GM21528 (cell line): Measurements from ENCODE around the gene HDAC10.
"Not testable (repeated sequence)": the region's sequence is repeated elsewhere in the genome, so short reads cannot be mapped to it uniquely, and the experiment has no call there.

Experiments used
- ATAC-seq: cut with Tn5 transposase; IDR thresholded peaks from one replicate; pipeline ENCODE4 v1.9.1; 2021; ENCODE audit warnings: mild to moderate bottlenecking, moderate library complexity; ENCODE audit not compliant: unreplicated experiment, low FRiP score

Gene HDAC10

GRCh38 chr22:50286275-50286674, 35.2 kb upstream of the HDAC10 start:
- ATAC-seq, result no peak

DNA sequence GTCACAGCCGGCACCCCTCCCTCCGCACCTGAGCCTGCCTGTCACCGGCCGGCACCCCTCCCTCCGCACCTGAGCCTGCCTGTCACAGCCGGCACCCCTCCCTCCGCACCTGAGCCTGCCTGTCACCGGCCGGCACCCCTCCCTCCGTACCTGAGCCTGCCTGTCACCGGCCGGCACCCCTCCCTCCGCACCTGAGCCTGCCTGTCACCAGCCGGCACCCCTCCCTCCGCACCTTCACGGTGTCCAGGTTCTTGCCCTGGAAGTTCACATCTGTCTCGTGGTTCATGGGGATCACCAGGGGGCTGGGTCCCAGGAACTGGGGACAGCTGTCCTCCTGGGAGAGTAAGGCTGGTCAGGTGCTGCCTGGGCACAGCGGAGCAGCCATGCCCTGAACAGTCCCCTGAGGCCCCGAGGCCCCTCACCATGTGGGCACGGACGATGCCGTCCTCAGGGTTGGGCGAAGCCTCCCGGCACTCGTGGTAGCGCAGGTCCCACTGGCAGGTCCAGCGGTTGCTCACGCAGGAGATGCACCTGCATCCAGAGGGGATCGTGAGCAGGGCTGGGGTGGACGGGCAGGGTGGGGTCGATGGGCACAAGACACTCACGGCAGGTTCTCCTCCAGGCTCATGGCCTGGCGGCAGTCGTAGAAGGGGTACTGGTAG, 34.6 kb upstream of the HDAC10 start:
- no peak for ATAC-seq

- no peak for ATAC-seq
These were observed 33.4 kb upstream of the HDAC10 start for GRCh38 chr22:50284479-50284878.

DNA sequence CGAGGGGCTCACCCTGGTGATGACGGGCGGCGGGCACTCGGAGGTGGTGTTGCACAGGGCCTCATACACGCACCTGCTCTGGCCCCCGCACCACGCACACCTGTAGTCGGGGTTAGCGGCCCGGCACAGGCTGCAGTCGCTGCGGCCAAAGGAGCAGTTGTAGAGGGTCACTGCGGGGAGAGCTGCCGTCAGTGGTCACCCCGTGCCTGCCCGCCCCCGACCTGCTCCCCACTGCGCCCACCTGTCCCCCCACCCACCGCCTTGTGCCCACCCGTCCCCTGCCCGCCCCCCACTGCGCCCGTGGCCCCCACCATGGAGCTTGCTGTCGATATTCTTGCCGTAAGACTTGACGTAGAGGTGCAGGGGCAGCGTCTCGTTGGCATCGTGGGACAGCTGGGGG, 32.8 kb upstream of the HDAC10 start:
- no peak for ATAC-seq

DNA sequence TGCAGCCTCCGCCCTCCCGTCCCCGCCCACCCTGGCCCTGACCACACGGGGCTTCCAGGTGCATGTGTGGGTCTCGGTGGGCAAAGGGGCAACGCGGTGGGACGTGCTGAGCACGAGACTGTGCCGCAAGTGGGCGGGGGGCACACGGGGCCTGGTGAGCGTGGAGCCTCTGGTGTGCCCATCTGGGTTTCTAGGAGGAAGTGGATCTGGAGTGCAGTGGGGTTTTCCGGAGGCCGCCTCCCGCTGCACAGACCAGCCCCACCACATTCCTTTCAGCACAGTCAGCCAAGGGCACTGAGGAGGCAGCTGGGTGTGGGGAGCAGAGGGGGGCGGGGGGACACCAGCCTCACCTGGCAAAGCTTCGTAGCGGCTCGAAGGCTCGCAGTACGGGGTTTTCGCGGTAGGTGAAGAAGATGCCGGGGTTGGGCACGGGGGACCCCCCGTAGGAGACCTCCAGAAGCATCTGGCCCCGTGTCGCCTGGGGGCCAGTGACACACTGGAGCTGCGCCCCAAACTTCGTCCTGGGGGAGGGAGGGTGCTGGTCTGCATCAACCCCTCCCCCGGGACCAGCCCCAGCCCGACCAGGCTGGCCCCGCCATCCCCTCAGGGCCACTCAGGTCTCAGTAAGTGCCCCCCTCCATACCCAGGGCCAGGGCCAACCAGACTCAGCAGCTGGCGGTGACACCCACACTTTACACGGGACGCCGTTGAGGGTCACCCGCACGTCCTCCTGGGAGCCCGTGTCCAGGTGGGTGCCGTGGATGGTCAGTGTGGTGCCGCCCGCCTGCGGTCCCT, 31.5 kb upstream of the HDAC10 start:
- no peak for ATAC-seq

GRCh38 chr22:50281957-50282356, 30.9 kb upstream of the HDAC10 start:
- no peak for ATAC-seq

DNA sequence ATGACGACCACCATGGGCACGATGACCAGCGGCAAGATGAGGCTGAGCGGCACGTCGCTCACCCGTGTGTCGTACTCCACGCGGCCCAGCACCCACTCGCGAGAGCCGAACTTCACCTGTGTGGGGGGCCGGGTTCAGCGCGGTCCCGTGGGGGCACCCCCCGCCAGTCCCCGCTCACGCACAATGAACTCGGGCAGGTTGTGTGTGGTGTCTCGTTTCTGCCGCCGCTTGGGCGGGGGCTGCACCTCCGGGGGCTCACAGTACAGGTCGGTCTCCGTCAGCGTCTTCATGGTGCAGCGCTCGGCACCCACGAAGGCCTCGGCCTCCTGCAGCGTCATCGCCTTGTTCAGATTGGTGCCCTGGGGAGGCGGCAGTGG, 30.3 kb upstream of the HDAC10 start:
- ATAC-seq, result no peak

DNA sequence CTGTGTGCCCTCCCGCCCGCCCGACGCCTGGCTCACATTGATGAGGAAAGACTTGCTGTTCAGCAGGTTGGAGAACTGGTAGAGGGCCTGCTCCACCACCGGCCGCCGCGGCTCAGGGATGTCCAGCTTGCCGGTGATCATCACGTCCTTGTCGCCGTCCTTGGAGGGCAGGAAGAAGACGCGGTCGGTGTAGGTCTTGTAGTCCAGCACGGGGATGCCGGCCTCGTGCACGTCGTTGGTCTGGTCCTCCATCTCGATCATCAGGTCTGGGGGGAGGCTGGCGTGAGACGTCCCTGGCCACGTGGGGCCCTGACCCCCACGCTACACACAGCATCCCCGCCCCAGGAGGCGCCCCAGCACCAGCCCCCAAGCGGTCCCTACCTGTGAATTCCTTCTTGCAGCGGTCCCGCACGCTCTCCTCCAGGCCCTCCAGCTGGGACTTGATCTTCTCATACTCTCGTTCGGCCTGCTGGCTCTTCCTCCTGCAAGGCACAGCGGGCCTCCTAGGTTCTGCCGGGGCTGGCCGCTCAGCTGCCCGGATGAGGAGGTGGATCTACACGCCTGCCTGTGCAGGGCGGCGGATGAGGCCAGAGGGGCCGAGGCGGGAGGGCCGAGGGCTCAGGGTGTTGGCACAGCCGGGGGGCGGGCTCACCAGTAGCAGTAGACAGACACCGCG, 29.8 kb upstream of the HDAC10 start:
- no peak for ATAC-seq

DNA sequence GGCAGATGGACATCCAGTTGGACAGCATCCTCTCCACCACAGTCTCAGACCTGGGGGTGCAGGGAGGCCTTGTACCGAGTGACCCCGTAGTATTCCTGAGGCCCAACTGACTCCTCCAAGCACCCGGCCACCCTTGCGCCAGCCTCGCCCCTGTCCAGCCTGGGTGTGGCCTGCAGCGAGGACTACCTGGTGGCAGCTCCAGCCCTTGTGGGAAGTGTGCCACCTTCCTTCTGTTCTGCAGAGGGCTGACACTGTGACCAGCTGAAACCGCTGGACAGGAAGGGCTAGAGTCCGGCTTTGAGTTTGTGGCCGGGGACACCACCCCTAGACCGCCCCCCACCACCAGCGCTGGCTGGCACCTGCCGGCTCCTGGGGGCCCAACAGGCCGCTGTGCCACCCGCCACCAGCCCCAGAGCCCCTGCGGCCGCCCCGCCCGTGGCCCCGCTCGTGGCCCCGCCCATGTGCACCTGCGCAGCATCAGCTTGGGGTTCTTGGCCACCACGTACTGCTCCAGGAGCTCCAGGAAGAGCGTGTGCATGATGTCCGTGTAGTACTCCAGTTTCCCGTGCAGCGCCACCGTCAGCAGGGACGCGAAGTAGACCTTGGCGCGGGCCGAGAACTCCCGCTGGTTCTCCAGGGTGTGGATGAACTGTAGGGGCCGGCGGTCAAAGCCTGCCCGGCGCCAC, 29.1 kb upstream of the HDAC10 start:
- no peak for ATAC-seq

DNA sequence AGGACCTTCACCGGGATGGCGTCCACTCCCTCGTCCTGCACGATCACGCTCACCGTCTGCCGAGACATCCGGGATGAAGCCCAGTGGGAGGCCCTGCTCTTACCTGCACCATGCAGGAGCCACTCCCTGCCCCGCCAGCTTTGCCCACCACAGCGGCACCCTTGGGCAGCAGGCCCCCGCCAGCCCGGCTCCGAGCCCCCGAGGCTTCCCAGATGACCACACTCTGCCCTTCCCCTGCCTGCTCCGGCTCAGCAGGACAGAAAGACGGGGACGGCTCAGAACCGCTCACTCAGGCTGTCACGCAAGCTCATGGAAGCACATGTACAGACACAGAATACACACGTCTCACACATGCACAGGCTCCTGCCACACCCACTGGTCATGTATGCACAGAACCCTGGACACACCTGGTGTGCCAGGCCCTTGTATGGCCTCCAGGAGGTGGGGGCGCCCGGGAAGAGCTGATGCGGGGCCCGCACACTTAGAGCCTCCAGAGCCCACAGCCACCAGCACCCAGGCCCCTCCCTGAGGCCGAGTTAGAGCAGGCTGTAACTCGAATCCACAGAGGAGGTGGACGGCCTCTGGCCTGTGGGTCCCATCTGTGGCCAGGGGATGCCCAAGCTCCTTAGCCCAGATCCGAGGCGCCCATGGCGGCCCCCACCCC, 28.0 kb upstream of the HDAC10 start:
- no peak for ATAC-seq

- ATAC-seq, result no peak
These were observed 27.4 kb upstream of the HDAC10 start for GRCh38 chr22:50278461-50278860.

DNA sequence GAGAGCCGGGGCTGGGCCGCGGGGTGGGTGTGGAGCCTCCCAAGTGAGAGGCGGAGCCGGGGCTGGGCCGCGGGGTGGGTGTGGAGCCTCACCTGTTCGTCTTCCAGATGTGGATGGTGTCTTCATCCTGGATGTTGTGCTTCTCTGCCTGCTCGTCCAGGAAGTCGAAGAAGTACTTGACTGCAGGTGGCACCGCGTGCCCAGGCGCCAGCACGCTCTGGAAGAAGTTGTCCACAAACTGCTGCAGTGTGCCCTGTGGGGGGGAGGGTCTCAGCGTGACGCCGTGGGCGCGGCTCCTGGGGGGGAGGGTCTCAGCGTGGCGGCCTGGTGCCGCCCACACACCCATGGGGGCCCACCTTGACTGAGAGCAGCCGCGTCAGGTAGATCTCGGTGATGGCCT, 26.7 kb upstream of the HDAC10 start:
- ATAC-seq, result no peak

DNA sequence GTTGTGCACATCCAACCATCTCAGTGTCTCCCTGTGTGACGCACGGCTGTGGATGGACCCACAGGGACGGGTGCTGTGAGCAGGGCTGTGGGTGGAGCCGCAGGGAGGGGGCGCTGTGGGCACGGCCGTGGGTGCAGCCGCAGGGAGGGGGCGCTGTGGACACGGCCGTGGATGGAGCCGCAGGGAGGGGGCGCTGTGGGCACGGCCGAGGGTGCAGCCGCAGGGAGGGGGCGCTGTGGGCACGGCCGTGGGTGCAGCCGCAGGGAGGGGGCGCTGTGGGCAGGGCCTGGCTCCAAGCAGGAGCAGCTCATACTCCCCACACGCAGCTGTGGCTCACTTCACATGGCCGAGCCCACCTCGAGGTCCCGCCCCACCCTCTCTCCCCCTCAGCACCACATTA, 25.1 kb upstream of the HDAC10 start:
- ATAC-seq, result peak; percentile 48

DNA sequence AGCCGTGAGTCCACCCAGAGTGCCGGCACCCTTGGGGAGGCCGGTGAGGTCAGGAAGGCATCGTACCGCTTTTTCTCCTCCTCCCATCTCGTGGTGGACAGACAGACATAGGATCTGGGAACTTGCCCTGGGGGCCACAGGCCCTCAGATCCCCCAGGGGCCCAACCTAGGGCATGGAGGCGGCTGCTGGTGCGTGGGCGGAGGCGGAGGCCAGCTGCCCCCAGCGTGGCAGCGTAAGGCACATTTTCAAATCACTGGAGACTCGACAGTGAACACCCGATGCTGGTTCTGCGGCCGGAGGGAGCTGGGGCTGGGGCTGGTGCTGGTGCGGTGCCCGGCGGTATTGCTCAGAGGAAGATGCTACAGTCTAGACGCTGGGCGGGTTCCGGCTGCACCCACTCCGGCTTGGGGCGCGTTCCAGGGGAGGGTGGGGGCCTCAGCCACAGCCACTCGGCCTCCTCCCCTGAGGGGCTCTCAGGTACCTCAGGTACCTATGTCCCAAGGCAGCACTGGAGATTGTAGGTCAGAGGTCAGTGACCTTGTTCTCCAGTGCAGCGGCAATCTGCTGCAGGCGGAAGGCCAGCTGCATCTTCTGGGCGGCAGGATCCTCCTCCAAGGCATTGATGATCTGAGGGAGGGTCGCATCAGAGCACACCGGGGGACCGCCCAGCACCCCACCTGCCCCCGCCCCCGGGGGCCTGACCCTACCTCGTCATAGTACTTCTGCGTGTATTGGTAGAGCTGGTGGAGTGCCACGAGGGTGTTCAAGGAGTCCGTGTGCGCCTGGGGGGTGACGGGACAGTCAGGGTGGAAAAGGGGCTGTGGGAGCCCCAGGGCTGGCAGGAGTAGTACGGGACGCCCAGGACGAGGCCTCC, 24.4 kb upstream of the HDAC10 start:
- ATAC-seq, result no peak

- no peak for ATAC-seq
These were observed 23.7 kb upstream of the HDAC10 start for GRCh38 chr22:50274771-50275170.

DNA sequence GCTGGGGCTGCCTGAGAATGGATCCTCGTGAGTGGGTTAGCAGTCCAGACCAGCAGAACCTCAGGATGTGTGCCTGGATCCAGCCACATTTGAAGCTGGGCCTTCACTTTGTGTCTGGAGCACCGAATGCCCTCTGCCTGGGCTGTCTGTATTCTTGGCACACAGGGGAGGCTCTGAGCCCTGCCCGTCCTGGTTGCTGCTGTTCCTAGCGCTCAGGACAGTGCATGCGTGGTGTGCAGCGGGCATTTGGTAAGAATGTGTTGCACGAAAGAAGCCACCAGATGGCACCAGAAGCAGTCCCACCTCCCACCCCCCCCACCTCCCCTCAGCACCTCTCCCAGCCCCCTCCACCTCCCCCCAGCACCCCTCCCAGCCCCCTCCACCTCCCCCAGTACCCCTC, 23.2 kb upstream of the HDAC10 start:
- no peak for ATAC-seq

DNA sequence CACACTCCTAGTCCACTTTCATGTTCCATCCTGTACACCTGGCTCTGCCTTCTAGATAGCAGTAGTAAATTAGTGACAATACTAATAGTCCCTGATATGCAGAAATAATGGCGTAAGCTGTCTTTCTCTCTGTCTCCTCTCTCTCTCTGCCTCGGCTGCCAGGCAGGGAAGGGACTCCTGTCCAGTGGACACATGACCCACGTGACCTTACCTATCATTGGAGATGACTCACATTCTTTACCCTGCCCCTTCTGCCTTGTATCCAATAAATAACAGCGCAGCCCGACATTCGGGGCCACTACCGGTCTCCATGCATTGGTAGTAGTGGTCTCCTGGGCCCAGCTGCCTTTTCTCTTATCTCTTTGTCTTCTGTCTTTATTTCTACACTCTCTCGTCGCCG, 22.7 kb upstream of the HDAC10 start:
- ATAC-seq, result not testable (repeated sequence)

GRCh38 chr22:50273352-50273751, 22.3 kb upstream of the HDAC10 start:
- not testable (repeated sequence) for ATAC-seq

GRCh38 chr22:50272044-50272802, 21.2 kb upstream of the HDAC10 start:
- ATAC-seq, result no peak
